IMR-90 (cell line): ENCODE measurements around the gene FGB. TPM values are rescaled to one million over a fixed set of nuclear protein-coding genes. Genes with fewer than 3 reads are reported as not detected.

ENCODE experiments used
- ATAC-seq: fragments of 200-7000 bp; cut with Tn5 transposase; 2 replicates; pipeline ENCODE4 v1.9.1; 2020; ENCODE audit warnings: low read depth, mild to moderate bottlenecking, moderate library complexity
- BruUV-seq: library from RNA; stranded (reverse); fragments of 400-500 nt; replicated peaks from 2 replicates; lab custom pipeline; 2021; lab: Mats Ljungman, UMichigan
- CTCF ChIA-PET: fragments of 300-600 bp; formaldehyde crosslinking; extraction: SDS; loops from one replicate; lab custom pipeline; 2021; ENCODE audit warnings: antibody characterized with exemption; lab: Yijun Ruan, JAX
- POLR2A ChIA-PET: fragments of 300-600 bp; sonication (Branson Sonifier 250); formaldehyde crosslinking; loops from one replicate; lab custom pipeline; 2022; ENCODE audit warnings: antibody characterized with exemption; ENCODE audit not compliant: unreplicated experiment; lab: Charles Lee
- DNase-seq: peaks from one replicate; pipeline ENCODE4 v3.0.0; 2013
- H2AFZ ChIP-seq: replicated peaks from 2 replicates; pipeline ENCODE3; 2013; ENCODE audit warnings: low read length, mild to moderate bottlenecking; ENCODE audit not compliant: poor library complexity
- H2AK5ac ChIP-seq: 2 replicates; pipeline ENCODE4 v1.6.1; 2013; ENCODE audit warnings: low read depth, low read length, inconsistent platforms
- H2AK9ac ChIP-seq: replicated peaks from 2 replicates; pipeline ENCODE3; 2013; ENCODE audit warnings: mild to moderate bottlenecking, low read depth, low read length, moderate library complexity; ENCODE audit not compliant: poor library complexity
- H2BK120ac ChIP-seq: 2 replicates; pipeline ENCODE4 v1.6.1; 2013; ENCODE audit warnings: low read depth, low read length, inconsistent platforms
- H2BK15ac ChIP-seq: 3 replicates; pipeline ENCODE4 v1.6.1; 2013; ENCODE audit warnings: low read depth, low read length, inconsistent platforms
- H2BK20ac ChIP-seq: 2 replicates; pipeline ENCODE4 v1.6.1; 2013; ENCODE audit warnings: low read depth, mild to moderate bottlenecking, inconsistent platforms, low read length, moderate library complexity
- H2BK5ac ChIP-seq: 2 replicates; pipeline ENCODE4 v1.6.1; 2013; ENCODE audit warnings: mild to moderate bottlenecking, low read depth, low read length, inconsistent platforms; ENCODE audit not compliant: poor library complexity, severe bottlenecking
- H3K14ac ChIP-seq: replicated peaks from 2 replicates; pipeline ENCODE4 v1.6.1; 2013; ENCODE audit warnings: low read depth, low read length, inconsistent platforms
- H3K18ac ChIP-seq: 2 replicates; pipeline ENCODE4 v1.6.1; 2013; ENCODE audit warnings: low read depth, low read length, control low read depth
- H3K23ac ChIP-seq: 2 replicates; pipeline ENCODE4 v1.6.1; 2013; ENCODE audit warnings: low read depth, low read length, inconsistent platforms
- H3K27ac ChIP-seq: 2 replicates; pipeline ENCODE4 v1.5.1; 2013; ENCODE audit warnings: mild to moderate bottlenecking, control low read depth, low read length; ENCODE audit not compliant: insufficient read depth
- H3K27me3 ChIP-seq: 2 replicates; pipeline ENCODE4 v1.6.1; 2013; ENCODE audit warnings: low read length; ENCODE audit not compliant: control insufficient read depth, insufficient read depth
- H3K36me3 ChIP-seq: 2 replicates; pipeline ENCODE4 v1.6.1; 2013; ENCODE audit warnings: low read length, mixed read lengths; ENCODE audit not compliant: control insufficient read depth, insufficient read depth
- H3K4ac ChIP-seq: 2 replicates; pipeline ENCODE4 v1.6.1; 2013; ENCODE audit warnings: low read depth, low read length, inconsistent platforms
- H3K4me1 ChIP-seq: 2 replicates; pipeline ENCODE4 v1.6.1; 2013; ENCODE audit warnings: low read length, mixed read lengths; ENCODE audit not compliant: control insufficient read depth, insufficient read depth
- H3K4me2 ChIP-seq: 2 replicates; pipeline ENCODE4 v1.6.1; 2013; ENCODE audit warnings: low read depth, mild to moderate bottlenecking, control low read depth, low read length, moderate library complexity
- H3K4me3 ChIP-seq: 2 replicates; pipeline ENCODE4 v1.5.1; 2013; ENCODE audit warnings: low read depth, mild to moderate bottlenecking, control low read depth, low read length, moderate library complexity; ENCODE audit not compliant: insufficient read depth
- H3K56ac ChIP-seq: 2 replicates; pipeline ENCODE4 v1.6.1; 2013; ENCODE audit warnings: low read length, inconsistent platforms; ENCODE audit not compliant: insufficient read depth; ENCODE audit errors: extremely low read depth
- H3K79me1 ChIP-seq, 2 experiments: 2 replicates each; pipeline ENCODE4 v1.6.1; 2013; ENCODE audit warnings: low read length in 2 of 2, inconsistent platforms in 1 of 2, low read depth in 1 of 2
- H3K9ac ChIP-seq: 2 replicates; pipeline ENCODE4 v1.6.1; 2013; ENCODE audit warnings: low read depth, low read length, control low read depth
- H3K9me1 ChIP-seq: 2 replicates; pipeline ENCODE4 v1.6.1; 2013; ENCODE audit warnings: low read length, inconsistent platforms; ENCODE audit not compliant: insufficient read depth
- H3K9me3 ChIP-seq: 2 replicates; pipeline ENCODE4 v1.6.1; 2013; ENCODE audit warnings: low read length; ENCODE audit not compliant: control insufficient read depth, insufficient read depth
- H4K20me1 ChIP-seq: 2 replicates; pipeline ENCODE4 v1.6.1; 2013; ENCODE audit warnings: low read length, inconsistent platforms; ENCODE audit not compliant: insufficient read depth
- H4K5ac ChIP-seq: 2 replicates; pipeline ENCODE4 v1.6.1; 2013; ENCODE audit warnings: mild to moderate bottlenecking, low read depth, low read length, control low read depth
- H4K8ac ChIP-seq, 2 experiments: 2 replicates each; pipeline ENCODE4 v1.6.1; 2013; ENCODE audit warnings: low read depth in 2 of 2, low read length in 2 of 2, control low read depth in 1 of 2, inconsistent platforms in 1 of 2
- H4K91ac ChIP-seq: 2 replicates; pipeline ENCODE4 v1.6.1; 2013; ENCODE audit warnings: low read depth, low read length, inconsistent platforms; ENCODE audit not compliant: insufficient read depth
- BHLHE40 ChIP-seq: fragments of 150-350 bp; IDR thresholded peaks from 2 replicates; pipeline ENCODE4 v1.6.1; 2016; ENCODE audit warnings: mild to moderate bottlenecking, low read depth, low read length
- FOS ChIP-seq: fragments of 150-350 bp; IDR thresholded peaks from 2 replicates; pipeline ENCODE4 v1.6.1; 2016; ENCODE audit warnings: low read depth, low read length
- MAFK ChIP-seq: IDR thresholded peaks from 2 replicates; pipeline ENCODE4 v1.6.1; 2012; ENCODE audit warnings: low read depth, low read length, improper control_type of control experiment
- MAZ ChIP-seq: IDR thresholded peaks from 2 replicates; pipeline ENCODE4 v1.6.1; 2012; ENCODE audit warnings: low read depth, mild to moderate bottlenecking, low read length, improper control_type of control experiment, moderate library complexity, borderline replicate concordance
- MXI1 ChIP-seq: IDR thresholded peaks from 2 replicates; pipeline ENCODE4 v1.6.1; 2012; ENCODE audit warnings: low read depth, mild to moderate bottlenecking, low read length, moderate library complexity, borderline replicate concordance
- RAD21 ChIP-seq: IDR thresholded peaks from 2 replicates; pipeline ENCODE4 v1.6.1; 2012; ENCODE audit warnings: low read length, improper control_type of control experiment
- RCOR1 ChIP-seq: IDR thresholded peaks from 2 replicates; pipeline ENCODE4 v1.6.1; 2012; ENCODE audit warnings: mild to moderate bottlenecking, low read length, improper control_type of control experiment; ENCODE audit not compliant: insufficient replicate concordance
- RFX5 ChIP-seq: IDR thresholded peaks from 2 replicates; pipeline ENCODE4 v1.8.0; 2012; ENCODE audit warnings: low read depth, mild to moderate bottlenecking, low read length, moderate library complexity
- SMC3 ChIP-seq: fragments of 150-350 bp; IDR thresholded peaks from 2 replicates; pipeline ENCODE4 v1.6.1; 2016; ENCODE audit warnings: low read depth, mild to moderate bottlenecking, antibody characterized with exemption, low read length, moderate library complexity
- dilution Hi-C: fragments of 300-500 bp; cut with HindIII; formaldehyde crosslinking; loops from one replicate; pipeline ENCODE4 v1.14.3; 2018; ENCODE audit warnings: low sequenced_read_pairs; ENCODE audit not compliant: unreplicated experiment
- in situ Hi-C: fragments of 300-500 bp; cut with MboI; formaldehyde crosslinking; loops from 3 replicates; pipeline ENCODE4 v1.14.3; 2019; ENCODE audit warnings: low sequenced_read_pairs, inconsistent platforms, mixed read lengths
- intact Hi-C: fragments of 100-400 bp; cut with micrococcal nuclease; formaldehyde crosslinking; loops from 2 replicates; pipeline ENCODE4 v1.10.0; 2022
- polyA plus RNA-seq, 3 experiments: library from polyadenylated mRNA; depleted of rRNA; stranded (reverse); fragments of >200 nt; gene quantifications; 2 replicates each; pipeline ENCODE4 v1.2.3, GENCODE V29; 2012; ENCODE audit warnings: low replicate concordance in 1 of 3
- total RNA-seq: library from RNA; depleted of rRNA; stranded (reverse); fragments of >200 nt; gene quantifications from 2 replicates; pipeline ENCODE4 v1.2.3, GENCODE V29; 2012
- TF ChIP-seq, protein P1 (sequence below): fragments of 150-350 bp; IDR thresholded peaks from 2 replicates; pipeline ENCODE4 v1.6.1; 2017; ENCODE audit warnings: mild to moderate bottlenecking, antibody characterized with exemption, low read length, low read depth
- TF ChIP-seq, protein P2 (sequence below): conservative IDR thresholded peaks from 2 replicates; pipeline ENCODE4 v1.5.1; 2012; ENCODE audit warnings: mild to moderate bottlenecking, low read depth, low read length, improper control_type of control experiment

FGB gene
- total and polyA plus RNA-seq, 2 of the 4 experiments (the other 2 are of a cell fraction): not detected

DNA sequence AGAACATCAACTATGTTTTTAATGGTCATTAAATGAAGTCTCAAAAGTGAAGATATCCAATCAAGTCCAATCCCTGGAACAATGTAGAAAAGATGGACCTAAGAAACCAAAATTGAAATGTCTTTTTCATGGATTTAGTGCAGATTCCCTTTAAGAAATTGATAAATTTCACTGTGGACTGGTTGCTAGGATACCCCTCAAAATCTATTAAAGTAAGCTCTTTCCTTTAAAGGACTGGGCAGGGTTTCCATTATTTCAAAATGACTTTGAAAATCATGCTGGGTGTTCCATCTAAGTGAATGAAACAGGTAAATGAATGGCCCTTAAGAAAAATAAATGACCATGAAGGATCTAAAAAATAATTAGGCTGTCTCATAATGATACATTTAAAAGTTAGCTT lies 41.2 kb upstream of the FGB start:
- Histone ChIP-seq H3K4me1 (peaks cover 3% of the 10 kb centered on the region; the same call in 1 of the 2 replicates), H2AK9ac (no peak overlapping the region), H3K23ac (no peak overlapping the region), H3K56ac (no peak overlapping the region), H2BK120ac (no peak overlapping the region), H2AFZ (no peak overlapping the region), H3K79me1 (no peaks in the 10 kb centered on the region), H2BK20ac (no peak overlapping the region), H3K18ac (no peak overlapping the region), H4K8ac (no peak overlapping the region), H2BK5ac (no peak overlapping the region), H3K27ac (no peak overlapping the region), H3K9me3 (no peaks in the 10 kb centered on the region), H3K4ac (no peak overlapping the region), H4K91ac (no peak overlapping the region), H2BK15ac (no peak overlapping the region), H3K9me1 (no peaks in the 10 kb centered on the region), H4K5ac (no peak overlapping the region), H3K4me3 (no peak overlapping the region), H4K20me1 (no peaks in the 10 kb centered on the region), H3K27me3 (peaks cover 4% of the 10 kb centered on the region), H3K4me2 (no peak overlapping the region), H2AK5ac (no peak overlapping the region), H3K36me3 (no peaks in the 10 kb centered on the region), H3K9ac (no peak overlapping the region), H3K14ac (no peak overlapping the region)
- ChIA-PET POLR2A (no interaction called here), CTCF (no interaction called here)
- dilution Hi-C loops: no loop called here
- no peak for DNase-seq
- in situ Hi-C loops: no loop called here
- BruUV-seq: no TSS peak
- ATAC-seq: no peak
- TF ChIP-seq MXI1 (no peak), MAZ (no peak), SMC3 (no peak), RCOR1 (no peak), RFX5 (no peak), RAD21 (no peak), FOS (no peak), MAFK (no peak), BHLHE40 (no peak)
- TF ChIP-seq, protein P1, sequence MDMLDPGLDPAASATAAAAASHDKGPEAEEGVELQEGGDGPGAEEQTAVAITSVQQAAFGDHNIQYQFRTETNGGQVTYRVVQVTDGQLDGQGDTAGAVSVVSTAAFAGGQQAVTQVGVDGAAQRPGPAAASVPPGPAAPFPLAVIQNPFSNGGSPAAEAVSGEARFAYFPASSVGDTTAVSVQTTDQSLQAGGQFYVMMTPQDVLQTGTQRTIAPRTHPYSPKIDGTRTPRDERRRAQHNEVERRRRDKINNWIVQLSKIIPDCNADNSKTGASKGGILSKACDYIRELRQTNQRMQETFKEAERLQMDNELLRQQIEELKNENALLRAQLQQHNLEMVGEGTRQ: no peak
- TF ChIP-seq, protein P2, sequence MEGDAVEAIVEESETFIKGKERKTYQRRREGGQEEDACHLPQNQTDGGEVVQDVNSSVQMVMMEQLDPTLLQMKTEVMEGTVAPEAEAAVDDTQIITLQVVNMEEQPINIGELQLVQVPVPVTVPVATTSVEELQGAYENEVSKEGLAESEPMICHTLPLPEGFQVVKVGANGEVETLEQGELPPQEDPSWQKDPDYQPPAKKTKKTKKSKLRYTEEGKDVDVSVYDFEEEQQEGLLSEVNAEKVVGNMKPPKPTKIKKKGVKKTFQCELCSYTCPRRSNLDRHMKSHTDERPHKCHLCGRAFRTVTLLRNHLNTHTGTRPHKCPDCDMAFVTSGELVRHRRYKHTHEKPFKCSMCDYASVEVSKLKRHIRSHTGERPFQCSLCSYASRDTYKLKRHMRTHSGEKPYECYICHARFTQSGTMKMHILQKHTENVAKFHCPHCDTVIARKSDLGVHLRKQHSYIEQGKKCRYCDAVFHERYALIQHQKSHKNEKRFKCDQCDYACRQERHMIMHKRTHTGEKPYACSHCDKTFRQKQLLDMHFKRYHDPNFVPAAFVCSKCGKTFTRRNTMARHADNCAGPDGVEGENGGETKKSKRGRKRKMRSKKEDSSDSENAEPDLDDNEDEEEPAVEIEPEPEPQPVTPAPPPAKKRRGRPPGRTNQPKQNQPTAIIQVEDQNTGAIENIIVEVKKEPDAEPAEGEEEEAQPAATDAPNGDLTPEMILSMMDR: no peak
- intact Hi-C loops: no loop called here
